ENCODE results near the gene DCST2. TPM values are rescaled to one million over a fixed set of nuclear protein-coding genes. Genes with fewer than 3 reads are reported as not detected.

DCST2 gene
- total and polyA plus RNA-seq, 10 of the 15 experiments (the other 5 are each of a cell fraction or from before 2014, with no cell fraction given), result 0.33 to 0.41 (median 0.36) TPM; not detected in 7

GRCh38 chr1:155050560-155051341, 17.2 kb upstream of the DCST2 start, which contains the start of gene ADAM15 (continued):
- no peak for TF ChIP-seq NFYB (IDR thresholded peaks at IDR 0.05; ENCODE audit: insufficient read depth, low read depth, low read length)
- no peak for TF ChIP-seq BRCA1 (IDR thresholded peaks at IDR 0.05; ENCODE audit: low read depth, low read length)
- no peak for TF ChIP-seq ZBTB4 (CRISPR knock-in tag; IDR thresholded peaks at IDR 0.05)
- no peak for TF ChIP-seq E2F4 (IDR thresholded peaks at IDR 0.05; ENCODE audit: low read depth, low read length)
- TF ChIP-seq BACH1 (IDR thresholded peaks at IDR 0.05; ENCODE audit: borderline replicate concordance), result peak; percentile 23; the same call in 1 of the 2 replicates
- no peak for TF ChIP-seq ZSCAN29 (IDR thresholded peaks at IDR 0.05)
- TF ChIP-seq ZNF384 (IDR thresholded peaks at IDR 0.05; ENCODE audit: borderline replicate concordance, low read depth, low read length), result no peak
- no peak for TF ChIP-seq BCL11A (IDR thresholded peaks at IDR 0.05; ENCODE audit: low read depth, low read length)
- TF ChIP-seq CBFB (IDR thresholded peaks at IDR 0.05; ENCODE audit: low read depth), result no peak
- TF ChIP-seq KDM1A (IDR thresholded peaks at IDR 0.05; ENCODE audit: borderline replicate concordance), result no peak
- TF ChIP-seq SKIL (IDR thresholded peaks at IDR 0.05; ENCODE audit: low read depth, poor library complexity, severe bottlenecking), result no peak
- peak; percentile 41; the same call in 1 of the 2 replicates for TF ChIP-seq SPI1 (IDR thresholded peaks at IDR 0.05; ENCODE audit: borderline replicate concordance, insufficient read depth, low read depth, low read length)
- peak in 1 of 2 experiments; percentile 63; a peak in 2 of 3 replicates for TF ChIP-seq EGR1 (IDR thresholded peaks at IDR 0.05; ENCODE audit: borderline replicate concordance in 1 of 2, low read depth in 2 of 2, low read length in 2 of 2)
- no peak for TF ChIP-seq IRF3 (IDR thresholded peaks at IDR 0.05)
- TF ChIP-seq CUX1 (IDR thresholded peaks at IDR 0.05; ENCODE audit: insufficient replicate concordance, low read depth, low read length), result no peak
